CD4-positive, alpha-beta T cell treated with Interferon gamma for 1 hour (primary cell): ENCODE data around the gene SUV39H2.
"Not testable (repeated sequence)": the region's sequence is repeated elsewhere in the genome, so short reads cannot be mapped to it uniquely, and the experiment has no call there.

Experiments
- DNase-seq: peaks from one replicate; pipeline ENCODE4 v3.0.0-alpha.2; 2020

Gene SUV39H2, protein sequence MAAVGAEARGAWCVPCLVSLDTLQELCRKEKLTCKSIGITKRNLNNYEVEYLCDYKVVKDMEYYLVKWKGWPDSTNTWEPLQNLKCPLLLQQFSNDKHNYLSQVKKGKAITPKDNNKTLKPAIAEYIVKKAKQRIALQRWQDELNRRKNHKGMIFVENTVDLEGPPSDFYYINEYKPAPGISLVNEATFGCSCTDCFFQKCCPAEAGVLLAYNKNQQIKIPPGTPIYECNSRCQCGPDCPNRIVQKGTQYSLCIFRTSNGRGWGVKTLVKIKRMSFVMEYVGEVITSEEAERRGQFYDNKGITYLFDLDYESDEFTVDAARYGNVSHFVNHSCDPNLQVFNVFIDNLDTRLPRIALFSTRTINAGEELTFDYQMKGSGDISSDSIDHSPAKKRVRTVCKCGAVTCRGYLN

DNA sequence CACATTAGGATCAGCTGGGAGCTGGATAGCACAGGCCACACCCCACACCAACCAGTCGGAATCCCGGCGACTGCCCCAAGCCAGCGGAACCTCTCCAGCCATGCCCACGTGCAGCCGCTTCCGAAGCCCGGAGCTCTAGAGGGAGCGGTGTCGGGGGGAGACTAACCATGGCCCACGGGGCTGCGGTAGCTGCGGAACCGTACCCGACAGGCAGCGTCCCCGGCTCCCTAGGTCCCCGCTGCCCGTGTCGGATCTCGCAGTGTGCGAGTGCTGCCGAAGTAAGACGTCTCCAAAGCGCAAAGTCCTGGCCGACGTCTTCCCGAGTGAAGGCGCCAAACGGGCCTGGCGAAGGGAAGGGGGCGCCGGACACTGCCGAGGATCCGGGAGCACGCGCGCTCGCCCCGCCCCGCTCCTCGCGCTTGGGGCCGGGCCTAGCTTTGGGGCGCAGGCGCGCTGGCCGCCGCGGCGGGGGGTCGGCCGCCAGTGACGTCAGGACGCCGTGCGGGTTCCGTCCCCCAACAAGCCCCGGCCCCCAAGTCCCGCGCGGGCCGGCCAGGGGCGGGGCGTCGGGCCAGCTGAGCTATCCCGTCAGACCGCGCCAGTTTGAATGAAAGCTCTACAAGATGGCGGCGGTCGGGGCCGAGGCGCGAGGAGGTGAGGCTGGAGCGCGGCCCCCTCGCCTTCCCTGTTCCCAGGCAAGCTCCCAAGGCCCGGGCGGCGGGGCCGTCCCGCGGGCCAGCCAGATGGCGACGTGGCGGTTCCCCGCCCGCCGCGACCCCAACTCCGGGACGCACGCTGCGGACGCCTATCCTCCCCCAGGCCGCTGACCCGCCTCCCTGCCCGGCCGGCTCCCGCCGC is at the start of gene SUV39H2:
Gene SUV39H2, plus strand, starts transcription at position 601 of the 858 bp plus-strand sequence. Its CDS starts 23 bp downstream, at position 624.
- peak; percentile 93 for DNase-seq

DNA sequence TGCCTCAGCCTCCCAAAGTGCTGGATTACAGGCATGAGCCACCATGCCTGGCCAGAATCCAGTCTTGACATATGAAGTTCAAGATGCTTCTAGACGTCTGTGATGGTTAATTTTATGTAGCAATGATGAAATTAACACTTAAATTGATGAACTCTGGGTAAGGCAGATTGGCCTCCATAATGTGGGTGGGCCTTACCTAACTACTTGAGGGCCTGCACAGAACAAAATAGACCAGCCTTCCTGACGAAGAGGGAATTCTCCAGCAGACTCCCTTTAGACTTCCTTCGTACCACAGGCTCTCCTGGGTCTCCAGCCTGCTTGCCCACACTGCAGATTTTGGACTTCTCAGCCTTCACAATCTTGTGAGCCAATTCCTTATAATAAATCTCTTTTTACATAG is 45.6 kb upstream of the SUV39H2 start:
- no peak for DNase-seq

DNA sequence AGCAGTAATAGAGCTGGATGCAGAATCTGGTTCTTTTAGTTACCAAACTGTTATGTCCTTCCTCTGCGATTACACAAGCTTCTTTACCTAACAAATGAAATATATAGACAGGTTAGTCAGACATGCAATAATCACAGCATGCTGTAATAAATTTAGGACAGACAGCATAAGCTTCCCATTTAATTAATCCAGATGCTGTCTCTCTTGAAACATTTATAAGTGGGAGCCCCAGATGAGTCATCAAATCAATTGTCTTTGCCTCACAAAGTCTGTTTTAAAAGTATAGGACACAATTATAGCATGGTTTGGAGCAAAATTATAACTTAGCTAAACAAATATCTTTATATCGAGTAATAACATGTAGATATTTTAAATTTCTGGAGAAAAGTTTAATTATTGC is 42.5 kb upstream of the SUV39H2 start:
- DNase-seq = no peak

DNA sequence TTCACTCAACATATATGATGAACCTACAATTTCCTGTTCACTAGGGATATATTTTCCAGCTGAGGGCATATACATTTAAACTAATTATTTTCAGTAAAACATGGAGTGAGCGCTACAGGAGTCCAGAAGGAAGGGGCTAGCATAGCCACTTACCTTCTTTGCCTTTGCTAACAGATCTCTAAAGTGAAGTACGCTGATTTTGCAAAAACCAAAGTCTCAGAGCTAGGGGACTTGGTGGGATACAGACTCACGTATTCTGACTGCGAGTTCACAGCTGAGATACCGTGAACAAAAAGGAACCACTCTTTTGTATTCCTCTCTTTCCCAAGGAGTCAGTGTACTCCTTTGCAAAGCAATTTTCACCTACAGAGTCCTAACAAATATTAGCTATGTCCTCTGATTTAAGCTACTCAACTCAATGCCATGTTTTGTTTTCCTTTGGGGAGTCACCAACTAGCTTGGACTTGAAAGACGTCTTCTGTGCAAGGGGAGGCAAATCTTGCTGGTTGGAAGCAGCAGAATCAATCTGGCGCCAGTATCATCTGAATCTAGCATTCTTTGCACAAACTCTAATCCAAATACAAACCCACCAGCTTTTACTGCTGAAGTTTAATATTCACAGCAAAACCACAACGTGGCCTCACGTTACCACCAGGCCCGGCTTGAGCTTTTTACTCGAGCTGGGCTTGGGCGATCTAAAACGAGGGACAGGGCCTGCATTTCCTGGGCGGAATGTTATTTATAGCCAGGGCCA is 41.5 kb upstream of the SUV39H2 start:
- DNase-seq = no peak

DNA sequence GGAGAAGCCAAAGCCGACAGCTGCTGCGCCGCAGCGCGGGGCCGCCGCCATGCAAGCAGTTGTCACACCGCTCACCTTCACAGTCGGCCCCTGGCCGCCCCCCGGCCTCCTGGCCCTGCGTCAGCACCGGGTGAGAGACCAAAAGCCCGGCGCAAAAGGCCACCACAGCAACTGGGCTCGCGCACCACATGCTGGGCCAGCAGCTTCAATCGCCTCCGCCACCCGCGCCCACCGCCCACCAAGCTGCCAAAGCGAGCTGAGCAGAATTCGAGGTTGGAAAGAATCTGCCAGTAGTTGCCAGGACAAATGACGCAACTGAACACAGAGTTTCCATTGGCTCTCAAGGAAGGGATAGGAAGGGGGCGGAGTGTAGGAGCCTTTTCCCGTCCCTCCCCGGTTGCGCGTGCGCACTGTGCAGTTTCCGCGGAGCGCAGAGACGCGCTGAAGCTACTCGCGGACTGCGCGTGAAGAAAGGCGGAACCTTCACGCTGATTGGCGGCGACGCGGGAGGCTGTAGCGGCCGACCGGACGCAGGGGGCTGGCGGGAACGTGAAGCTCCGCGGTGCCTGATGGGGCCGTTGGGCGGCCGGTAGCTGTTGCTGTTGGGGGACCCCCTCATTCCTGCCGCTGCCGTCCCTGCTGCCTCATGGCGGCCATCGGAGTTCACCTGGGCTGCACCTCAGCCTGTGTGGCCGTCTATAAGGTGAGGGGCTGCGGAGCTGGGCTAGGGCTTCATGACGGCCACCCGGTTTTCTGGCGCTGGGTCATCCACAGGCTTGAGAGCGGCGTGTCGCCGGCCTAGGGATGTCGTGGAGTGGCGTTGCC is 40.7 kb upstream of the SUV39H2 start, which contains the start of the genes CDNF, HSPA14 and MSANTD7:
Gene CDNF, minus strand, starts transcription at position 281 of the 825 bp plus-strand sequence. Its CDS starts 91 bp downstream, at position 190.
Gene HSPA14, plus strand, starts transcription at position 550 of the 825 bp plus-strand sequence. Its CDS starts 97 bp downstream, at position 647.
Gene MSANTD7, plus strand, starts transcription at position 550 of the 825 bp plus-strand sequence. CDS start 3,979 bp downstream, outside the sequence.
- DNase-seq = peak; percentile 99

DNA sequence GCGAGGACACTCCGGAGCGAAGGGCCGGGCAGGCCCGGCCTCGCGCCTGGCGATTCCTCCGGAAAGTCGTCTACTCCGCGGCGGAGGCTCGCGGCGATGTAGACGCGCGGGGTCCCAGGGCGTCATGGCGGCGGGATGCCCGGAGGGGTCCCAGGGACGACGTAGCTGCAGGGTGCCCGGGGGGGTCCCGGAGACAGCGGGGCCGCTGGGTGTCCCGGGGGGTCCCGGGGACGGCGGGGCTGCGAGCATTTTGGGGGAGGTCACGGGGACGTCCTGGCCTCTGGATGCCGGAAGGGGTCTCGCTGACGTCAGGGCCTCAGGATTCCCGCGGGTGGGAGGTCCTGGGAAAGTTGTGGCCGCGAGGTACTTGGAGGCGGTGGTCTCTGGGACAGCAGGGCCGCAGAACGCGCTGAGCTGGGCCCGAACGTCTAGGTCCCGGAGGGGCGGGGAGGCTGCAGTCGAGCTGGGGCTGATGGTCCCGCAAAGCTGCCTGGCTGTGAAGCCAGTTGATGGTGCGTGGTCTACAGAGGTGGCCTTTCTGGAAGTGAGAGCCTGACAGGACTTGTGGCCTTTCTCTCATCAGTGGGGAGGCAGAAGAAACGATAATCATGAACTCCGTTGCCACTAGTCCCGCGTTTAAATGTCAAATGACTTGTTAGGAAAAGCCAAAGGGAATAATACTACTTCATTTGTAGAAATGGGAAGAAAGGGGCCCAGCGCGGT is 39.9 kb upstream of the SUV39H2 start:
- peak; percentile 6 for DNase-seq

DNA sequence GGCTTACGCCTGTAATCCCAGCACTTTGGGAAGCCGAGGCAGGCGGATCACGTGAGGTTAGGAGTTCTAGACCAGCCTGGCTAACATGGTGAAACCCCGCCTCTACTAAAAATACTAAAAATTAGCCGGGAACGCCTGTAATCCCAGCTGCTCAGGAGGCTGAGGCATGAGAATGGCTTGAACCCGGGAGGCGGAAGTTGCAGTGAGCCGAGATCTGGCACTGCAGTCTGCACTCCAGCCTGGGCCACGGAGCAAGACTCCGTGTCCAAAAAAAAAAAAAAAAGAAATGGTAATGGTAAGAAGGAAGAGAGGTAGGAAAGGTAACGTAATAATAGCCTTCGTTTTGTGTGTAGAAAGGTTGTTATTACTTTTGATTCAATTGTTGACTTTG is 39.4 kb upstream of the SUV39H2 start:
- no peak for DNase-seq

DNA sequence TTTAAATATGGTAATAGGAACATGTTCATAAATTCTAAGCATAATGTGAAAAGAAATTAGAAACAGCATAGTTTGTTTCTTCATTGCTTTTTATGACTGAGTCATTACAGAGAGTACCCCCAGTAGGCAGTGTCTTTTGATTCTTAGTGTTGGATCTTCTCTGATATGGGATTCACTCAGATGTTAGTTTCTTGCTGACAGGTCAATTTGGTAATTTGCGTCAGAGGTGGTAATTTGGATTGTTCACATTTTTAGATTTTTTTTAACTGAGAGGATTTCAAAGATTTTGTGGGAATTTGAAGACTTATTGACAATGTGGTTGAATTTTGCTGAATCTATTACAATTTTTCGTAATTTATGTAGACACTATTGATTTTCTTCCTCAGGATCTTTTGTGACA is 38.5 kb upstream of the SUV39H2 start:
- no peak for DNase-seq

DNA sequence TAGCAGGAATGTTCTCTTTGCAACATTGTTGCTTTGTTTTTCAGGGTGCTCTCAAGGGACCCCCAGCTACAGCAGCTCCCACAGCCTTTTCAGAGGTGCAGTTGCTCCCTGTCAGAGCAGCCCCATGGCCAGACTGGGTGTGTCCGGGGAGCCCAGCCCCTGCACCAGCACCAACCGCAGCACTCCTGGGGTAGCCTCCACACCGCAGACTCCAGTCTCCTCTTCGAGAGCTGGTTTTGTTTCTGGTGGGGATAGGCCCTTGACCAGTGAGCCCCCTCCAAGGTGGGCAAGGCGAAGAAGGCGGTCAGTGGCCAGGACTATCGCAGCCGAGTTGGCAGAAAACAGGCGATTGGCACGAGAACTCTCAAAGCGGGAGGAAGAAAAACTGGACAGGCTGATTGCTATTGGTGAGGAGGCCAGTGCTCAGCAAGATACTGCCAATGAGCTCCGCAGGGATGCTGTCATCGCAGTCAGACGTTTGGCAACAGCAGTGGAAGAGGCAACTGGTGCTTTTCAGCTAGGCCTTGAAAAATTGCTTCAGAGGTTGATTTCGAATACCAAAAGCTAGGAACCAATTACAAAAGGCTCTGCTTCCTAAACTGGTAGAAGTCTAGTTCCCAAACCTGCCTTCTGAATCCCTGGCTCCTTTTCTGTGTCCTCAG is 35.2 kb upstream of the SUV39H2 start:
- no peak for DNase-seq

DNA sequence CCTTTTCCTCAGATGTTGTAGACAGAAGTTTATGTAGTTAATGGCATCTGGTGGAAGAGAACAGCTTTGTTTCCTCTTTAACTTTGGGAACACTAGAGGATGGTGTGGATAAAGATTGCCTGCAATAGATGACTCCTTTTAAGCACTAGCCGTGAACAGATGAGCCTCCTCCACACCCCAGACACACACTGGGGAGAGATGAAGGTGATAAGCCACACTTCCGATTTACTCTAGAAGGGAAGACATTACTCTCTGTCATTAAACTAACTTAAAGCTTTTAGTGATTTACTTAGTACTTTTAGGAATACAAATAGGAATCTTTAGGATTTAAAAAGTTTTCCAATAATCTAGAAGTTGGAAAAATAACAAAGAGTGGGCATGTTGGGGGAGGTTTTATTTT is 33.7 kb upstream of the SUV39H2 start:
- no peak for DNase-seq

DNA sequence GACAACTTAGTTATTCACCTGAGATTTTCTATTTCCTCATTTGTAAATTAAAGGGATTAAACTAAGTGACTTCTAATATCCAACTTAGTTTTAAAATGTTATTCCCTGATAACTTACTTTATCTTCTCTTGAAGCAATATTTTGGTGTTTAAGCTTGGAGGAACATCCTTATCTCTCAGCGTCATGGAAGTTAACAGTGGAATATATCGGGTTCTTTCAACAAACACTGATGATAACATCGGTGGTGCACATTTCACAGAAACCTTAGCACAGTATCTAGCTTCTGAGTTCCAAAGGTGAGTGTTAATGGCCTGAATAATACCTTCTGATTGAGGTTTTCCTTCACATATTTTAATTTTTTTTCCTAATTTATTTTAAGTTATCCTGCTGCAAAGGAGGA is 26.4 kb upstream of the SUV39H2 start:
- no peak for DNase-seq

DNA sequence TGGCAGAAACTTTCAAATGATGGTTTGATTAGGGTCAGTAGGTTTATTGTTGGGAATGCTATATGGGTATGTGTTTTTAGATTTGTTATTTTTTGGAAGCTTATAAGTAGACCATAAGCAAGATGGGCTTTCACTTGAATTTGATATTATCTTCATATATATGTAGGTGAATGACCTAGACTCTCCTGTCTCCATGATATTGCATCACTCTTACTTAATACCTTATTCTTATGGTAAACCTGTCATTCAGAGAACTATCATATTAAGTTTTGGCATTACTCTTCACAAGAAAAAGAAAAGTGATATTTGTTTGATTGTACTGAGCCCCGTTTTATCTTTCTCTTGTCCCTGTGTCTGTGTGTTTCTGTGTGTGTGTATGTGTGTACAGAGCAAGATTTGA is 23.2 kb upstream of the SUV39H2 start:
- DNase-seq = no peak

DNA sequence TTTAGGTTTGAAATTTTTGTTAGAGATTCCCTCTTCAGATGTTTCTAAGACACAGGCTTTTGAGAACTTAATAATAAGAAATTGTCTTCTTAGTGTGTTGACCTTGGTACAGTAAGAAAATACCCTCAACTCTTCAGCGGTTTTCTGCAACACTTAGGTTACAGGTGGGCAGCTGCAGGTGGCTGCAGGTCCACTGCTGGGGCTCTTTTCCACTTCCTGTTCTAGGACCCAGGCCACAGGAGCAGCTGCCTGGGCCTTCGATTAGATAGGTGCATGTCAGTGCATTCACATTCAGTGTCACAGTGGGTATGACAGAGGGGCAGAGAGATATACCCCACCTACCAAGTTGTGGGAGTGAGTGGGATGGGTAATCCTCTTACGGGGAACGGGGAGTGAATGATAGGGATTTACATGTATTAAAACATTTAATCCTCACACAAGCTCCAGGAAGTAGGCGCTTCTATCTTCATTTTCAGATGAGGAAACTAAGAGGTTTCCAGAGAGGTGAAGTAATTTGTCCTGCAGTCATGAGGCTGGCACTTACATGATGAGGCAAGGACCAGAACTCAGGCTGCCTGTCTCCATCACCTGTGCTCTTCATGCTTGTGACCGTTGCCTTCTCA is 20.2 kb upstream of the SUV39H2 start:
- no peak for DNase-seq

DNA sequence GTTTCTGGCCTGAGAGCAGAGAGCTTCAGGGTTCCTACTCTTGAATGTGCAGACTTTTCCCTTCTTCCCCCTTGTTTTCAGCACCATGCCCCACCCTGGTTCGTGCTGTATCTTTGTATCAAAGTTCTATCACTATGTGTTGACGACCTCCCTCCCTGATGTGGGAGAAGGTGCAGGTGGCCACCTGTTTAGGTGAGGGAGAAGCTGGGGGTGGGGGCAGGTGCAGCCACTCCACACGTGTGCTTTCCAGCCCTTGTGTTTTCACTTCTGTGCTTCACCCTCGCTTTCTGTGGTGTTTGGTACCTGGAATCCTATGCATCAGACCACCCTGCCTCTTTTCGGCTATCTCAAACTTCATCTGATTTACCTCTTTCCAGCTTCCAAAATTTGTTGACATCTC is 19.6 kb upstream of the SUV39H2 start:
- DNase-seq = no peak

DNA sequence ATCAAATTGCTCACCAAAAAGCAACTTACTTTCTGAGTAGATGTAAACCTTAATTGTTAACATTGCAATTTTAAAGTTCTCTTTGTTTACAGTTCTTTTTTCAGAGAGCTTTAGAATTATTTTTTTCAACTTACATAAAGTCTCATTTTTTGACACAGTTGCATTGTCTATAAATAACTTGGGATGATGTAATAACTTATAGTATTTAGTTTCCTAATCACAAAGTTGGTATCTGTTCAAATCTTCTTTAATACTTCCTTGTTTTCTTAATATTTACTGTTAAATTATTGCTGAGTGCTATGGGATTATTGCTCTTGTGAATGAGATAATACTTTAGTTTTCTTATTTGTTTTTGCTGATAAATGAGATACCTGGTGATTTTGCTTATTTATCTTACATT is 18.9 kb upstream of the SUV39H2 start:
- DNase-seq = no peak

DNA sequence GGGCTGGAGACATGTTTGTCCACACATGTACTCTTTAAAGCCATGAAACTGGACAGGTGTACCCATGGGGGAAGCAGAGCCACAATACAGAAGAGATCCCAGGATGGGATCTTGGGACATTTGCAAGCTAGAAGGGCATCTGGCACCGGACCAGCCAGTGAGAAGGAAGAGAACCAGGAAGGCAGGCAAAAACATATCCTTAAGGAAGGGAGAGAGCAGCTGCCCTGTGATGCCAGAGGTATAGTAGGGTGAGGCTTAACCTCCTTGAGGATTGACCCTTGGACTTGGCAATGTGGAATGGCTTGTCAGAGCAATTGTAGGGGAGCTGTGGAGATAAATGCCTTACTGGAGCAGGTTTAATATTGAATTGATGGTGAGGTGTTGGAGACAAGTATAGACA is 17.9 kb upstream of the SUV39H2 start:
- no peak for DNase-seq

DNA sequence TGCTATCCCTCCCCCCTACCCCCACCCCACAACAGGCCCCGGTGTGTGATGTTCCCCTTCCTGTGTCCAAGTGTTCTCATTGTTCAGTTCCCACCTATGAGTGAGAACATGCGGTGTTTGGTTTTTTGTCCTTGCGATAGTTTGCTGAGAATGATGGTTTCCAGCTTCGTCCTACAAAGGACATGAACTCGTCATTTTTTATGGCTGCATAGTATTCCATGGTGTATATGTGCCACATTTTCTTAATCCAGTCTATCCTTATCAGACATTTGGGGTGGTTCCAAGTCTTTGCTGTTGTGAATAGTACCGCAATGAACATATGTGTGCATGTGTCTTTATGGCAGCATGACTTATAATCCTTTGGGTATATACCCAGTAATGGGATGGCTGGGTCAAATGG is 14.2 kb upstream of the SUV39H2 start:
- not testable (repeated sequence) for DNase-seq

DNA sequence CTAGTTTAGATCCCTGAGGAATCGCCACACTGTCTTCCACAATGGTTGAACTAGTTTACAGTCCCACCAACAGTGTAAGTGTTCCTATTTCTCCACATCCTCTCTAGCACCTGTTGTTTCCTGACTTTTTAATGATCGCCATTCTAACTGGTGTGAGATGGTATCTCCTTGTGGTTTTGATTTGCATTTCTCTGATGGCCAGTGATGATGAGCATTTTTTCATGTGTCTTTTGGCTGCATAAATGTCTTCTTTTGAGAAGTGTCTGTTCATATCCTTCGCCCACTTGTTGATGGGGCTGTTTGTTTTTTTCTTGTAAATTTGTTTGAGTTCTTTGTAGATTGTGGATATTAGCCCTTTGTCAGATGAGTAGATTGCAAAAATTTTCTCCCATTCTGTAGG is 13.8 kb upstream of the SUV39H2 start:
- DNase-seq = not testable (repeated sequence)

DNA sequence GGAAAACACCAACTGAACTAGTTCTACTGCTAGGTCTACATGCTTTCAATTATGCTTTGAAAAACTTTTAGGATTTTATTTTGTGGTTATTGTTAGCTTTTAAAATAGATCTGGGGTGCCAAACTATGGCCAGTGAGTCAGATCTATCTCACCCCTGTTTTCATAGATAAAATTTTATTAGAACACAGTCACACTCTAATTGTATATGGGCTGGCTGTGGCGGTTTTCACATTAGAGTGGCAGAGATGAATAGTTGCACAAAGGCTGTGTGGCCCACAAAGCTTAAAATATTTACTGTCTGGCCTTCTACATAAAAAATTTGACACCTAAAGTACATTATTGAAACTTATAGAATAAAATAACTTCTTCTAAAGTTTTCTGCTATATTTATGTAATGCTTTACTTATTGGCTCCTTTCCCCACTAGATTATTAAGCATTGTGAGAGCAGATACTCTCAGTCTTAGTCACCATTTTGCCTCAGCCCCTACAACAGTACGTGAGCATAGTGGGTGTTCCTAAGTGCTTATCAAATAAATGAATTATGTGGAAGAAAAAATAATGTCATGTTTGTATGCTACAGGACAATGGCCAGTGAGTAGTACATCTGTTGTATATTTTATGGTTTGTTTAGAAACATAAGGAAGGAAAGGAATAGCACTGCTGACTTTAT is 5.4 kb upstream of the SUV39H2 start:
- no peak for DNase-seq

DNA sequence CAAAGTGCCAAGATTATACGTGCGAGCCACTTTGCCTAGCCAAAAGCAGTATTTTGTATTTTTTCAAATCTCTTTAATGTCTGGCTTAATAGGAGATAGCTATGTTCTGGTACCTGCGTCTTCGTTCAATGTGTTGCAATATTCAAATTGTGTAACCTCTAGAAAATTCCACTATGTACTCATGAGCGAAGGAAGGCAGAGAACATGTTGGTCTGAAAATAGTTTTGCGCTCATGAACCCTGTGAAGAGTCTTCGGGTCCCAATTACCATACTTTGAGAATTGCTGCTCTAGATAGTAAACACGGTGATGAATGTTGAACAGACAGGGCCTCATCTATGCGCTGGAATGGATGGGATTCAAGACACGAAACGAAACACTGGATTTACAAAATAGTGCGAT is 2.7 kb upstream of the SUV39H2 start:
- no peak for DNase-seq
